DMS153 treated with DMSO at 0.1 percent for 48 hours (cell line): Measurements from ENCODE around the gene MAGEF1.

ENCODE experiments used
- DNase-seq: peaks from one replicate; lab custom pipeline; 2025; ENCODE audit not compliant: unreplicated experiment; lab: John Stamatoyannopoulos, UW

The MAGEF1 gene

GRCh38 chr3:184672977-184673870 is 38.6 kb downstream of the MAGEF1 start:
- no peak for DNase-seq

GRCh38 chr3:184672335-184672734 is 39.5 kb downstream of the MAGEF1 start:
- DNase-seq: no peak

GRCh38 chr3:184670091-184670602 is 41.7 kb downstream of the MAGEF1 start:
- no peak for DNase-seq

GRCh38 chr3:184669578-184669977 is 42.3 kb downstream of the MAGEF1 start:
- no peak for DNase-seq

- peak; percentile 66 for DNase-seq
Measured at GRCh38 chr3:184666442-184666841, 45.4 kb downstream of the MAGEF1 start.

- no peak for DNase-seq
Measured at GRCh38 chr3:184665101-184665500, 46.8 kb downstream of the MAGEF1 start.

GRCh38 chr3:184663756-184664155 is 48.1 kb downstream of the MAGEF1 start:
- DNase-seq: no peak

- no peak for DNase-seq
Measured at GRCh38 chr3:184663356-184663755, 48.5 kb downstream of the MAGEF1 start.

- DNase-seq: no peak
Measured at GRCh38 chr3:184662187-184662586, 49.7 kb downstream of the MAGEF1 start.

GRCh38 chr3:184660931-184661330 is 50.9 kb downstream of the MAGEF1 start:
- no peak for DNase-seq
